HCT116 (cell line): ENCODE data around the gene CHRNA9. TPM values are rescaled to one million over a fixed set of nuclear protein-coding genes. Genes with fewer than 3 reads are reported as not detected.

Source experiments
- ATAC-seq: fragments of 200-7000 bp; cut with Tn5 transposase; 2 replicates; pipeline ENCODE4 v1.9.1; 2020; ENCODE audit warnings: mild to moderate bottlenecking, moderate library complexity
- BruUV-seq: library from RNA; stranded (reverse); fragments of 400-500 nt; replicated peaks from 2 replicates; lab custom pipeline; 2021; lab: Mats Ljungman, UMichigan
- CTCF ChIA-PET: fragments of 300-600 bp; sonication (Branson Sonifier 250); formaldehyde crosslinking; loops from one replicate; lab custom pipeline; 2021; ENCODE audit warnings: antibody characterized with exemption; lab: Charles Lee
- POLR2A ChIA-PET: fragments of 300-600, 350-600 bp; sonication (Branson Sonifier 250); formaldehyde crosslinking; loops from one replicate; lab custom pipeline; 2021; ENCODE audit warnings: antibody characterized with exemption; lab: Charles Lee
- RAD21 ChIA-PET, 2 experiments: fragments of 300-600 bp; sonication (Branson Sonifier 250); formaldehyde crosslinking; loops; one replicate each; lab custom pipeline; 2023; ENCODE audit warnings: low total read pairs in 2 of 2; ENCODE audit not compliant: uncharacterized antibody in 2 of 2, unreplicated experiment in 2 of 2, low non-redundant PET in 1 of 2; lab: Charles Lee
- DNase-seq: peaks from one replicate; pipeline ENCODE4 v3.0.0-alpha.2; 2010; ENCODE audit warnings: low read depth, low spot score
- H2AFZ ChIP-seq: fragments of 200-600 bp; shearing (Covaris generic), sonication (generic); 2 replicates; pipeline ENCODE4 v1.6.1; 2017; ENCODE audit warnings: low read depth, mixed run types, mixed read lengths, antibody characterized with exemption, low read length; ENCODE audit not compliant: poor library complexity, severe bottlenecking
- H3K27ac ChIP-seq: 2 replicates; pipeline ENCODE4 v1.5.1; 2012; ENCODE audit warnings: low read depth, low read length
- H3K27me3 ChIP-seq: fragments of 200-600 bp; sonication (generic); 2 replicates; pipeline ENCODE4 v1.6.1; 2016; ENCODE audit warnings: mixed run types, low read length, mixed read lengths; ENCODE audit not compliant: insufficient read depth
- H3K36me3 ChIP-seq, 2 experiments: fragments of 200-500 bp in 1 of 2; fragments of 200-600 bp in 1 of 2; sonication (Bioruptor generic) in 1 of 2; sonication (generic) in 1 of 2; 2 replicates each; pipeline versions ENCODE4 v1.5.1 to v1.6.1; 2014 to 2016; ENCODE audit warnings: low read length in 2 of 2, inconsistent platforms in 1 of 2, mixed read lengths in 1 of 2, mixed run types in 1 of 2; ENCODE audit not compliant: insufficient read depth in 2 of 2, control insufficient read depth in 1 of 2
- H3K4me1 ChIP-seq, 2 experiments: fragments of 200-600 bp in 1 of 2; sonication (generic) in 1 of 2; 2 replicates each; pipeline versions ENCODE4 v1.5.1 to v1.6.1; 2012 to 2017; ENCODE audit warnings: low read length in 2 of 2, inconsistent platforms in 1 of 2, mild to moderate bottlenecking in 1 of 2, mixed read lengths in 1 of 2, mixed run types in 1 of 2, moderate library complexity in 1 of 2; ENCODE audit not compliant: insufficient read depth in 2 of 2, control insufficient read depth in 1 of 2
- H3K4me2 ChIP-seq: fragments of 200-600 bp; sonication (generic); 2 replicates; pipeline ENCODE4 v1.6.1; 2017; ENCODE audit warnings: mixed run types, low read length, mixed read lengths
- H3K4me3 ChIP-seq, 2 experiments: fragments of 200-600 bp in 1 of 2; sonication (generic) in 1 of 2; replicated peaks in 1 of 2; 2 replicates each; pipeline ENCODE4 v1.5.1; 2011 to 2016; ENCODE audit warnings: low read length in 2 of 2, control low read depth in 1 of 2, low read depth in 1 of 2, mild to moderate bottlenecking in 1 of 2, mixed read lengths in 1 of 2, mixed run types in 1 of 2
- H3K79me2 ChIP-seq: fragments of 200-600 bp; sonication (generic); 2 replicates; pipeline ENCODE4 v1.6.1; 2017; ENCODE audit warnings: mild to moderate bottlenecking, mixed run types, low read length, moderate library complexity, mixed read lengths; ENCODE audit not compliant: insufficient read depth
- H3K9ac ChIP-seq: fragments of 200-600 bp; sonication (generic); 2 replicates; pipeline ENCODE4 v1.6.1; 2016; ENCODE audit warnings: low read length, mixed read lengths
- H3K9me2 ChIP-seq: fragments of 200-600 bp; sonication (generic), shearing (Covaris generic); 2 replicates; pipeline ENCODE4 v1.6.1; 2017; ENCODE audit warnings: mixed run types, mild to moderate bottlenecking, moderate library complexity; ENCODE audit not compliant: insufficient read depth
- H3K9me3 ChIP-seq, 2 experiments: fragments of 200-500 bp in 1 of 2; fragments of 200-600 bp in 1 of 2; sonication (Bioruptor generic) in 1 of 2; sonication (generic) in 1 of 2; 2 replicates each; pipeline ENCODE4 v1.6.1; 2014 to 2017; ENCODE audit warnings: low read length in 2 of 2, mixed read lengths in 2 of 2, inconsistent platforms in 1 of 2, low read depth in 1 of 2, mild to moderate bottlenecking in 1 of 2, mixed run types in 1 of 2, moderate library complexity in 1 of 2; ENCODE audit not compliant: control insufficient read depth in 1 of 2, insufficient read depth in 1 of 2
- H4K20me1 ChIP-seq: fragments of 200-600 bp; sonication (generic), shearing (Covaris generic); 2 replicates; pipeline ENCODE4 v1.6.1; 2017; ENCODE audit warnings: mixed run types, mild to moderate bottlenecking, moderate library complexity; ENCODE audit not compliant: insufficient read depth
- CEBPB ChIP-seq: IDR thresholded peaks from 2 replicates; pipeline ENCODE4 v1.6.1; 2012; ENCODE audit warnings: low read depth
- CTCF ChIP-seq, 3 experiments: fragments of 200-600 bp in 1 of 3; sonication (generic) in 1 of 3; IDR thresholded peaks in 2 of 3; conservative IDR thresholded peaks in 1 of 3; 2 replicates each; pipeline ENCODE4 v1.5.1; 2012 to 2017; ENCODE audit warnings: low read depth in 2 of 3, low read length in 2 of 3, antibody characterized with exemption in 1 of 3, borderline replicate concordance in 1 of 3, control low read depth in 1 of 3, mild to moderate bottlenecking in 1 of 3, mixed read lengths in 1 of 3, mixed run types in 1 of 3, moderate library complexity in 1 of 3; ENCODE audit not compliant: insufficient read depth in 1 of 3
- EGR1 ChIP-seq: IDR thresholded peaks from 2 replicates; pipeline ENCODE4 v1.6.1; 2012; ENCODE audit warnings: low read depth
- ELF1 ChIP-seq: IDR thresholded peaks from 2 replicates; pipeline ENCODE4 v1.6.1; 2012; ENCODE audit warnings: low read depth, borderline replicate concordance
- EZH2 ChIP-seq: fragments of 200-600 bp; sonication (generic); IDR thresholded peaks from 2 replicates; pipeline ENCODE4 v1.6.1; 2017; ENCODE audit warnings: antibody characterized with exemption, mixed run types
- EZH2phosphoT487 ChIP-seq: fragments of 200-600 bp; IDR thresholded peaks from 2 replicates; pipeline ENCODE4 v1.6.1; 2018; ENCODE audit warnings: antibody characterized with exemption, borderline replicate concordance
- FOSL1 ChIP-seq: IDR thresholded peaks from 2 replicates; pipeline ENCODE4 v1.6.1; 2012; ENCODE audit warnings: low read depth
- MAX ChIP-seq: IDR thresholded peaks from 2 replicates; pipeline ENCODE4 v1.6.1; 2012
- POLR2A ChIP-seq: IDR thresholded peaks from 2 replicates; pipeline ENCODE4 v1.7.0; 2011; ENCODE audit warnings: borderline replicate concordance; ENCODE audit not compliant: insufficient read depth, insufficient read length; ENCODE audit errors: extremely low read depth
- POLR2AphosphoS5 ChIP-seq: IDR thresholded peaks from 2 replicates; pipeline ENCODE4 v1.6.1; 2011; ENCODE audit warnings: mild to moderate bottlenecking, low read depth, low read length, moderate library complexity
- REST ChIP-seq: IDR thresholded peaks from 2 replicates; pipeline ENCODE4 v1.6.1; 2012; ENCODE audit warnings: low read depth
- SIN3A ChIP-seq: IDR thresholded peaks from 2 replicates; pipeline ENCODE4 v1.6.1; 2012; ENCODE audit warnings: low read depth
- YY1 ChIP-seq: IDR thresholded peaks from 2 replicates; pipeline ENCODE4 v1.6.1; 2011; ENCODE audit warnings: low read length, low read depth, moderate library complexity, mild to moderate bottlenecking; ENCODE audit not compliant: insufficient replicate concordance; ENCODE audit errors: extremely low read depth
- ZFX ChIP-seq: fragments of 450-650 bp; IDR thresholded peaks from 2 replicates; pipeline ENCODE4 v1.6.1; 2017
- ZNF274 ChIP-seq: fragments of 200-500 bp; sonication (Bioruptor generic); IDR thresholded peaks from 2 replicates; pipeline ENCODE4 v1.6.1; 2014; ENCODE audit warnings: mild to moderate bottlenecking, low read depth, low read length, inconsistent platforms
- intact Hi-C: fragments of 100-400 bp; cut with micrococcal nuclease; formaldehyde crosslinking; loops from 2 replicates; pipeline ENCODE4 v1.10.0; 2022
- total RNA-seq: library from RNA; stranded (reverse); gene quantifications from one replicate; pipeline ENCODE4 v1.2.1, GENCODE V29; 2021; ENCODE audit not compliant: unreplicated experiment

CHRNA9 gene
- total RNA-seq, 1 experiment from 2014 or later, result not detected

- ATAC-seq (no peak), DNase-seq (no peak)
- H2AFZ ChIP-seq, result no peak overlapping the region
- no peaks in the 10 kb centered on the region for H3K36me3 ChIP-seq
- no peaks in the 10 kb centered on the region for H3K27me3 ChIP-seq
- CTCF ChIA-PET, result no interaction called here
- RAD21 ChIA-PET, result no interaction called here
- no peak overlapping the region for H3K27ac ChIP-seq
- BruUV-seq, result no TSS peak
- no peaks in the 10 kb centered on the region for H4K20me1 ChIP-seq
- no peak overlapping the region for H3K4me3 ChIP-seq
- TF ChIP-seq SIN3A, result no peak
- no peak for TF ChIP-seq EGR1
- TF ChIP-seq YY1, result no peak
- no peak for TF ChIP-seq ZNF274
- POLR2A ChIA-PET, result no interaction called here
- intact Hi-C loops, result no loop called here
- H3K9ac ChIP-seq, result no peak overlapping the region
- no peaks in the 10 kb centered on the region for H3K9me2 ChIP-seq
- H3K79me2 ChIP-seq, result no peaks in the 10 kb centered on the region
- H3K4me1 ChIP-seq, result peaks cover 15 to 18% of the 10 kb centered on the region in 2 experiments; a peak in 3 of 4 replicates
- H3K9me3 ChIP-seq, result no peaks in the 10 kb centered on the region
- H3K4me2 ChIP-seq, result no peak overlapping the region
These were observed 26.2 kb downstream of the CHRNA9 start for GRCh38 chr4:40361338-40361737.

GRCh38 chr4:40363382-40363920, 28.3 kb downstream of the CHRNA9 start:
- Histone ChIP-seq H3K9me3 (no peaks in the 10 kb centered on the region), H3K27me3 (no peaks in the 10 kb centered on the region), H2AFZ (no peak overlapping the region), H4K20me1 (no peaks in the 10 kb centered on the region), H3K9me2 (no peaks in the 10 kb centered on the region), H3K4me2 (peak overlapping the region; percentile 45), H3K36me3 (no peaks in the 10 kb centered on the region), H3K79me2 (no peaks in the 10 kb centered on the region), H3K4me1 (peaks cover 15 to 18% of the 10 kb centered on the region in 2 experiments; a peak in 3 of 4 replicates), H3K4me3 (no peak overlapping the region; a peak in 1 of 4 replicates), H3K27ac (peak overlapping the region; percentile 3; the same call in 1 of the 2 replicates), H3K9ac (no peak overlapping the region)
- ChIA-PET POLR2A (no interaction called here), RAD21 (no interaction called here), CTCF (interaction anchor here (1.3 to 1.4 kb wide), 2 partner anchors 38 to 47 kb away, joined by 3 to 4 read pairs; no protein-coding TSS in a partner anchor)
- no TSS peak for BruUV-seq
- ATAC-seq, result peak; percentile 61; the same call in 1 of the 2 replicates
- intact Hi-C loops, result no loop called here
- DNase-seq, result no peak
- TF ChIP-seq POLR2AphosphoS5 (no peak), MAX (0 out of 2 replicates have a peak, but pooled peaks have one; percentile 24), FOSL1 (no peak), EGR1 (no peak), ZNF274 (no peak), ELF1 (no peak), ZFX (no peak), CTCF (IDR thresholded peaks at IDR 0.05 in 2 of 3, conservative IDR thresholded peaks at IDR 0.05 in 1 of 3; ENCODE audit: borderline replicate concordance in 1 of 3, insufficient read depth in 1 of 3, low read depth in 2 of 3, low read length in 2 of 3) (no peak), EZH2phosphoT487 (no peak), POLR2A (no peak), CEBPB (peak; percentile 37; the same call in 1 of the 2 replicates), REST (no peak), EZH2 (no peak)
